ENCODE results near the gene ZMYND8. TPM values are rescaled to one million over a fixed set of nuclear protein-coding genes. Genes with fewer than 3 reads are reported as not detected.

ZMYND8 gene
- total RNA-seq, 4 donors from 2014 or later: 22.7 to 44.5 (median 28.6) TPM

DNA sequence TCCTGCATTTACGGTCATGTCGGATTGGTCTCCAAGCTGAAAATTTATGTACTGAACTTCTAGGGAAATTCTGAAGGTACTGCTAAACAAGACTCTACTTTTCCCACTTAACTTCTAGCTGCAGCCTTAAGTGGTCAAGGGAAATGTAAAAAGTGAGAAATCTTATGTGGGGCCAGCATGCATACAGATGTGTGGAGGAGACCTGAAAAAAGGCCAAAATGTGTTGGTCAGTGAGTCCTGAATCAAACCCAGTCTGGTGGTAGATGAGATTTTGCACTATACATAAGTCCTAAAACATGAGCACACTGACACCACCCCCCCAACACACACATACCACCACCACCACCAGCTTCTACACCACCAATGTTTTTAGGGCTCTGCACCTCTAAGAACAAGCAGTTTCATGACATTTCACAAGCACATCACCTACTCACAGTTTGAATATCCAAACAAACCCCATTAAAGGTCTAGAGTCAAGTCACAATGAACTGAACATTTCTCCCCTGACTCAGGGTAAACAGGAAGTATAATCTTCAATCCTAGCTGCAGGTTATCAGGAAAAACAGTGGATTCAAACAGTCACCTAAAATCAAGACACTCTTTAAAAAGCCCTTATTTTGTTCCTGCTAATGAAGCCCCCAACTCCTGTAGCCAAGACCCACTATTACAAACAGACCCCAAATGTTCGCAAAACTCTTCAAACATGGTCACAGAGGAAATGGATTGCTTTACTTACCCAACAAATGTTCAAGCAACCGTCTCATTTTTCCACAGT, 1.6 kb downstream of the ZMYND8 start:
- TF ChIP-seq, protein P1, sequence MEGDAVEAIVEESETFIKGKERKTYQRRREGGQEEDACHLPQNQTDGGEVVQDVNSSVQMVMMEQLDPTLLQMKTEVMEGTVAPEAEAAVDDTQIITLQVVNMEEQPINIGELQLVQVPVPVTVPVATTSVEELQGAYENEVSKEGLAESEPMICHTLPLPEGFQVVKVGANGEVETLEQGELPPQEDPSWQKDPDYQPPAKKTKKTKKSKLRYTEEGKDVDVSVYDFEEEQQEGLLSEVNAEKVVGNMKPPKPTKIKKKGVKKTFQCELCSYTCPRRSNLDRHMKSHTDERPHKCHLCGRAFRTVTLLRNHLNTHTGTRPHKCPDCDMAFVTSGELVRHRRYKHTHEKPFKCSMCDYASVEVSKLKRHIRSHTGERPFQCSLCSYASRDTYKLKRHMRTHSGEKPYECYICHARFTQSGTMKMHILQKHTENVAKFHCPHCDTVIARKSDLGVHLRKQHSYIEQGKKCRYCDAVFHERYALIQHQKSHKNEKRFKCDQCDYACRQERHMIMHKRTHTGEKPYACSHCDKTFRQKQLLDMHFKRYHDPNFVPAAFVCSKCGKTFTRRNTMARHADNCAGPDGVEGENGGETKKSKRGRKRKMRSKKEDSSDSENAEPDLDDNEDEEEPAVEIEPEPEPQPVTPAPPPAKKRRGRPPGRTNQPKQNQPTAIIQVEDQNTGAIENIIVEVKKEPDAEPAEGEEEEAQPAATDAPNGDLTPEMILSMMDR (IDR thresholded peaks at IDR 0.05): no peak
- DNase-seq (ENCODE audit: low spot score) (no peak), ATAC-seq (ENCODE audit: low FRiP score) (no peak)

DNA sequence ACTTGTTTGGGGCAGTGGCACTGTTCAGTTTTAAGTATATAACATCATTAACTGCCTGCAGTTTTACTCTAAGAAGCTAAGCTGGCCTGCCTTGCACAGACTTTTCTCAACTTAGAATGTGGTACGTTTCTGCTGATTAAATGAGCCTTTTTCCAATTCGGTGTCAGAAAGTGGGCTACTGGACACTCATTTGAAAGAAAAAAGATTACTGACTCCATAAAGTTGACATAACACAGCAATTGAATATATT, 2.1 kb downstream of the ZMYND8 start:
- no peak for DNase-seq (ENCODE audit: low spot score)
- TF ChIP-seq, protein P1 (IDR thresholded peaks at IDR 0.05): no peak
- ATAC-seq (ENCODE audit: low FRiP score): no peak

DNA sequence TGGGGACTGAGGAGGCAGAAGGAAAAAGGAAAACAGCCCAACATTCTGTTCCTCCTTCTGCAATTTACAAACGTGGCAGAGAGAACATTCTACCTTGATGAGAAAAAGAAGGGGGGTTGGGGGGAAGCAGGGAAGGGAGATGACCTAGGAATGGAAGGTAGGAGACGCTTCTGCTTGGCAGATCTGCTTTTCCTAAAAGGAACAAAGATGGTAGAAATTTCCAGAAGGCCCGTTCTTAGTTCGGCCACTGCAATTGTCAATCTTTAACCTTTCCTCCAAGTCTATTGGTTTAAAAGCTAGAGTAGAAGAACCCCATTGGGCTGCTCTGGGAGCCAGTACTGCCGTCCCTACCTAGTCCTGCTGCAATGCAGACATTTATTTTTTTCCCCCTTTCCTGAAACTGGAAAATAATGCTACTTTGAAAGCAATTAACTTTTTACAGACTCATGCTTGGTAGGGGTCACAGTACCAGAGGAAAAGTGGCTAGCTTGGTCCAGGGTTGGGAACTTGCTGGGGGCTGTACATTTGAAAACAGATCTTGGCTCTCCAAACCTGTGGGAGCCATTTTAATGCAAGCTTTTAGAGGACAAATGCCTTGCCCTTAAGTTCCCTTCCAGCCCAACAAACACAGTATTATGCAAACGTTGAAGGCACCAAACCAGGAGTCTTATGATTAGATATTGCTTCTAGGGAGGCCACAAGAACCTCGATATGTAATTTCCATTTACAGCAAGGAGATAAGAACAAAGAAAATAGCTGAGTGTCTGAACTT, 2.6 kb downstream of the ZMYND8 start:
- no peak for DNase-seq (ENCODE audit: low spot score)
- TF ChIP-seq, protein P1 (IDR thresholded peaks at IDR 0.05): no peak

DNA sequence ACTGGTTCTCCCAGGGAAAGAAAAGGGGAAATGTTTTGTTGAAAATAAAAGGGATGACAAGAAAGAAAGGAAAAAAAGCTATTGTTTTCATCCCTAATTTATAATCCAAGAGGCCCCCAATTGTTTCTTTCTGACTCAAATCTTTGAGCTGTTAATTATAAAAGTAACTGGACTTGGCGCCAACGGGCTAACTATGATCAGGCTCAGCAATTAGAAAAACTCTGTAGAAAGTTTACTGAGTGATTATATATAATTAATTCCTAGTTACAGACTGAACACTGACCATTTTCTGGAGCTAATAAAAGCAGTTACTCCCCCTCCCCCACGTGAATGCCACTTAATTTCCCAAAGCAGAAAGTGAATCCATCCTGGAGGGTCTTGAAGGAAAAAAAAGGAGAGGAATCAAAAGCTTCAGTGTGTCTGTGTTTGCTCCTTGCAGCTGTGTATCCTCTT, 3.2 kb downstream of the ZMYND8 start:
- TF ChIP-seq, protein P1 (IDR thresholded peaks at IDR 0.05): no peak
- no peak for ATAC-seq (ENCODE audit: low FRiP score)

More for the DNA sequence above, 2.6 kb downstream of the ZMYND8 start:
- no peak for ATAC-seq (ENCODE audit: low FRiP score)

DNA sequence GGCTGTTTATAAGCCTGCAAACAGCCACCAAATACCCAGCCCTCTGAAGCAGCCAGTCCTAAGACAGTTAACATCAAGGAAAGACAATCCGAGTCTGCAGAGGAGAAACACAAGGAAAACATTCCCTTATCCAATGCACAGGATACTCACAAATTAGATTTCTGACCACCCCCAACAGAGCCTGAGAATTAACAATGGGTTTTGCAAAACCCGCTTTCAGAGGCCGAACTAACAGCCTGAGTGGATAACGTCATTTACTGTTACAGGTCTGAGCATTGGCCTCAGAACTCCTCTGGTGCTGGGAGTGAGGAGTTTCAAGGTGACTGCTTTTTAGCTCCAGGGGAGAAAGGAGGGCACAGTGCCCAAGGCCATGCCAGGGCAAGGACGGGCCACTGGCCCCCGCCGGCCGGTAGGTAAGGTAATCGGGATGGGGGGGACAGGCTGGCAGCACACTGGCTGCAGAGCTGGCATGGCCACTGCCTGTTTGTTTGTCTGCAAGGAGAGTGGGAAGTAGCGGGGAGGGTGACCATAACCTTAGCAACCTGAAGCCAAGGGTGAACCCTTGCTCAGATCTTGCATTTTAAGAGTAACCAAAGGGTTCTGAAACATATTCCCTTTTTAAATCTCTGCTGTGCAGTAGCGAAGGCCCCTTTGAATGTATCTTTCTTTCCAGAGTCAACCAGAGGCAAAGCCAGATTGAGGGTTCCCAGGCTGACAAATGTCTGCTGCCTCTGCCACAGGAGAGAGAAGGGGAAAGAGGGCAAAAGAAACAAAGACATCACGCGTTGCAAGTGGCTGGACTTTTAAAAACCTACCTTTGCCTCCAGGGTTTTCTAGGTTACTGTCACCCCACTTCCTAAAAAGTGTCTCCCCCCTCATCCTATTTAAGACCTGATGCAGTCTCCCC, 3.9 kb downstream of the ZMYND8 start:
- ATAC-seq (ENCODE audit: low FRiP score): no peak
- no peak for DNase-seq (ENCODE audit: low spot score)
- TF ChIP-seq, protein P1 (IDR thresholded peaks at IDR 0.05): no peak

More for the DNA sequence above, 3.2 kb downstream of the ZMYND8 start:
- no peak for DNase-seq (ENCODE audit: low spot score)

DNA sequence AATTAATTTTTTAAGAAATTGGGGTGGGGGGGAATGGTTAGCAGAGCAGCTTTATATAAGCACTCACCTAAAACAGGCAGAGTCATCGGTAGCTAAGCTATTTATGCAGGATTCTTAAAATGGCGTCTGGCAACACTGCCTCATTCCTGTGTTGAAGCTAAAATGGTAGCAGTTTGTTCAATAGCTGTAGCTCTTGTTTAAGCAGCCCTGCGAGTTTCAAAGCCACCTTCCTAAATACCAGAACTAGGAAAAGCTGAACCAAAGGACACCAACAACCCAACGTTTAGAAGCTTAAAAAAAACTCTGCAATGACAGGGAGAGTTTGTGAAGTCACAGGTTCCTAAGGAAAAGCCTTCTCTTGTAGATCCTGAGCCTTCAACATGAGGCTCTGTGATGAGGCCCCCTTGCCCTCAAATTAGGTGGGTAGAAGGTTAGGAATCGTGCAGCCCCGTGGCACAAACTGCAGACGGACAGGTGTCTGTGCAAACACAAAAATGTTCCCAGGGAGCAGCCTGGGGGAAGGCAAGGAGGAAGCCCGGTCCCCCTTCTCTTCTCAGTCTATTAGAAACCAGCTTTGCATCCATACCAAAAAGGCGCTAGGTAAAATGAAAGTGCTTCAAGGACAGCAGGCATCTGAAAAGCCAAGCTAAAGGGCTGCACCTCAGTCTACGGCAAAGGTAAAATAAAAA, 4.7 kb downstream of the ZMYND8 start:
- TF ChIP-seq, protein P1 (IDR thresholded peaks at IDR 0.05): no peak
- DNase-seq (ENCODE audit: low spot score) (no peak), ATAC-seq (ENCODE audit: low FRiP score) (no peak)
